HepG2 (cell line): ENCODE results near the gene GPR82. TPM values are rescaled to one million over a fixed set of nuclear protein-coding genes. Genes with fewer than 3 reads are reported as not detected.

Experiments
- ATAC-seq: fragments of 200-7000 bp; cut with Tn5 transposase; 3 replicates; pipeline ENCODE4 v1.9.1; 2020; ENCODE audit warnings: mild to moderate bottlenecking, moderate library complexity
- BruUV-seq: library from RNA; stranded (reverse); fragments of 400-500 nt; replicated peaks from 2 replicates; lab custom pipeline; 2021; lab: Mats Ljungman, UMichigan
- CTCF ChIA-PET: fragments of 300-600 bp; formaldehyde crosslinking; extraction: SDS; loops from one replicate; lab custom pipeline; 2021; ENCODE audit warnings: low total read pairs, inconsistent platforms, low intra/inter-chr PET ratio; lab: Yijun Ruan, JAX
- POLR2A ChIA-PET: fragments of 350-600 bp; sonication (Branson Sonifier 250); formaldehyde crosslinking; loops from one replicate; lab custom pipeline; 2020; ENCODE audit warnings: antibody characterized with exemption, inconsistent platforms; lab: Yijun Ruan, JAX
- DNase-seq: peaks from one replicate; pipeline ENCODE4 v3.0.0-alpha.2; 2015; ENCODE audit warnings: low spot score
- FAIRE-seq: peaks from 3 replicates; lab custom pipeline; 2011; peaks lifted over from hg19 to GRCh38; lab: Jason Lieb, UNC
- H2AFZ ChIP-seq: one replicate; pipeline ENCODE4 v1.6.1; 2011; ENCODE audit warnings: low read length, inconsistent platforms
- H3K27ac ChIP-seq: fragments of 300-600 bp; 3 replicates; pipeline ENCODE4 v1.8.0; 2011; ENCODE audit warnings: mixed run types, mild to moderate bottlenecking, mixed read lengths, low read length, inconsistent platforms; ENCODE audit not compliant: insufficient read depth; ENCODE audit errors: extremely low read length
- H3K27me3 ChIP-seq, 2 experiments: fragments of 200-600 bp in 1 of 2; 2 replicates in 1 of 2; 3 replicates in 1 of 2; pipeline versions ENCODE4 v1.6.0 to v1.8.0; 2011; ENCODE audit warnings: low read length in 2 of 2, mild to moderate bottlenecking in 2 of 2, moderate library complexity in 2 of 2, inconsistent platforms in 1 of 2; ENCODE audit not compliant: insufficient read depth in 2 of 2, control insufficient read depth in 1 of 2
- H3K36me3 ChIP-seq, 2 experiments: fragments of 200-600 bp in 1 of 2; replicated peaks in 1 of 2; 2 replicates in 1 of 2; 3 replicates in 1 of 2; pipeline versions ENCODE4 v1.5.1 to v1.8.0; 2011; ENCODE audit warnings: low read length in 2 of 2, inconsistent platforms in 1 of 2; ENCODE audit not compliant: insufficient read depth in 2 of 2, control insufficient read depth in 1 of 2
- H3K4me1 ChIP-seq: 2 replicates; pipeline ENCODE4 v1.5.1; 2012; ENCODE audit warnings: low read length, inconsistent platforms; ENCODE audit not compliant: insufficient read depth
- H3K4me2 ChIP-seq: 2 replicates; pipeline ENCODE4 v1.6.0; 2011; ENCODE audit warnings: low read depth, low read length, inconsistent platforms
- H3K4me3 ChIP-seq, 3 experiments: fragments of 200-600 bp in 1 of 3; sonication (generic), shearing (Covaris generic) in 1 of 3; replicated peaks in 1 of 3; 2 replicates each; pipeline ENCODE4 v1.5.1; 2011 to 2016; ENCODE audit warnings: low read length in 3 of 3, inconsistent platforms in 2 of 3, low read depth in 2 of 3, mild to moderate bottlenecking in 2 of 3, control low read depth in 1 of 3, mixed read lengths in 1 of 3; ENCODE audit not compliant: insufficient read depth in 1 of 3
- H3K79me2 ChIP-seq: one replicate; pipeline ENCODE4 v1.6.1; 2011; ENCODE audit warnings: low read length, inconsistent platforms; ENCODE audit not compliant: insufficient read depth
- H3K9ac ChIP-seq: 2 replicates; pipeline ENCODE4 v1.6.0; 2011; ENCODE audit warnings: mild to moderate bottlenecking, low read depth, low read length, inconsistent platforms; ENCODE audit not compliant: insufficient read depth
- H3K9me3 ChIP-seq: 2 replicates; pipeline ENCODE4 v1.5.1; 2012; ENCODE audit warnings: mild to moderate bottlenecking, low read length
- H4K20me1 ChIP-seq: 2 replicates; pipeline ENCODE4 v1.6.0; 2011; ENCODE audit warnings: inconsistent platforms, mild to moderate bottlenecking, low read length, moderate library complexity; ENCODE audit not compliant: insufficient read depth
- EEA1 ChIP-seq: sonication (generic); formaldehyde crosslinking; IDR thresholded peaks from 2 replicates; pipeline ENCODE4 v1.5.1; 2020; ENCODE audit warnings: mild to moderate bottlenecking, missing genetic modification reagents, borderline replicate concordance
- ELF4 ChIP-seq: sonication (generic); formaldehyde crosslinking; IDR thresholded peaks from 2 replicates; pipeline ENCODE4 v1.5.0; 2020; ENCODE audit warnings: missing genetic modification reagents, mild to moderate bottlenecking, moderate library complexity, borderline replicate concordance
- GATAD1 ChIP-seq: IDR thresholded peaks from 2 replicates; pipeline ENCODE4 v1.6.1; 2016; ENCODE audit warnings: missing genetic modification reagents, missing compliant biosample characterization
- MTF1 ChIP-seq: sonication (generic); formaldehyde crosslinking; IDR thresholded peaks from 2 replicates; pipeline ENCODE4 v1.5.0; 2020; ENCODE audit warnings: missing genetic modification reagents
- NR3C1 ChIP-seq: sonication (generic); formaldehyde crosslinking; IDR thresholded peaks from 2 replicates; pipeline ENCODE4 v1.4.0; 2020; ENCODE audit warnings: missing genetic modification reagents
- POLR2A ChIP-seq, 2 experiments: IDR thresholded peaks; 2 replicates each; pipeline ENCODE4 v1.6.1; 2011; ENCODE audit warnings: low read depth in 2 of 2, low read length in 2 of 2, mild to moderate bottlenecking in 1 of 2, moderate library complexity in 1 of 2; ENCODE audit not compliant: insufficient read depth in 1 of 2
- SIX4 ChIP-seq: sonication (generic); formaldehyde crosslinking; IDR thresholded peaks from 2 replicates; pipeline ENCODE4 v1.4.0; 2020; ENCODE audit warnings: missing genetic modification reagents
- SP4 ChIP-seq: sonication (generic); formaldehyde crosslinking; IDR thresholded peaks from 2 replicates; pipeline ENCODE4 v1.8.1; 2023; ENCODE audit warnings: mild to moderate bottlenecking, missing genetic modification reagents
- THAP11 ChIP-seq: IDR thresholded peaks from 2 replicates; pipeline ENCODE4 v1.6.1; 2016; ENCODE audit warnings: missing biosample characterization, missing genetic modification reagents
- ZNF136 ChIP-seq: sonication (generic); formaldehyde crosslinking; IDR thresholded peaks from 2 replicates; pipeline ENCODE4 v1.8.1; 2022; ENCODE audit warnings: low read depth, mild to moderate bottlenecking, moderate library complexity, missing genetic modification reagents
- ZNF20 ChIP-seq: sonication (generic); formaldehyde crosslinking; IDR thresholded peaks from 2 replicates; pipeline ENCODE4 v1.4.0; 2020; ENCODE audit warnings: mild to moderate bottlenecking, moderate library complexity, missing genetic modification reagents
- ZNF253 ChIP-seq: sonication (generic); formaldehyde crosslinking; IDR thresholded peaks from 2 replicates; pipeline ENCODE4 v1.8.0; 2022; ENCODE audit warnings: mild to moderate bottlenecking, missing genetic modification reagents, borderline replicate concordance
- ZNF296 ChIP-seq: sonication (generic); formaldehyde crosslinking; conservative IDR thresholded peaks from 2 replicates; pipeline ENCODE4 v1.5.0; 2020; ENCODE audit warnings: mild to moderate bottlenecking, missing genetic modification reagents
- WGBS: methylation state at CpG from one replicate; pipeline ENCODE4 v1.1.6; 2017; ENCODE audit warnings: low lambda C conversion rate; 5-methylcytosine and 5-hydroxymethylcytosine counted together
- in situ Hi-C: cut with HindIII; loops from 2 replicates; pipeline ENCODE4 v1.10.0; 2017; ENCODE audit warnings: low pct_unique_long_range_greater_than_20kb; ENCODE audit not compliant: extremely low pct_ligation_motif_present
- intact Hi-C: fragments of 100-400 bp; cut with micrococcal nuclease; formaldehyde crosslinking; loops from one replicate; pipeline ENCODE4 v1.10.0; 2022; ENCODE audit not compliant: unreplicated experiment
- polyA plus RNA-seq, 8 experiments: library from polyadenylated mRNA; depleted of rRNA in 3 of 8; stranded (reverse) in 7 of 8; unstranded in 1 of 8; fragments of >200 nt; fragmentation: Illumina TruSeq in 4 of 8; extraction: Trizol in 4 of 8; gene quantifications; 2 replicates each; pipeline versions ENCODE4 v1.2.1 to v1.2.3, GENCODE V29; 2011 to 2016; ENCODE audit warnings: low read depth in 4 of 8, missing spikeins in 1 of 8, mixed read lengths in 1 of 8; ENCODE audit not compliant: insufficient read depth in 1 of 8
- total RNA-seq, 5 experiments: library from RNA; depleted of rRNA; stranded (reverse); fragments of >200 nt; fragmentation: Illumina TruSeq; extraction: Trizol; gene quantifications; 2 replicates each; pipeline ENCODE4 v1.2.3, GENCODE V29; 2016; ENCODE audit warnings: low read depth in 1 of 5
- TF ChIP-seq, protein P1 (sequence below): sonication (generic); formaldehyde crosslinking; IDR thresholded peaks from 2 replicates; pipeline ENCODE4 v1.4.0; 2020; ENCODE audit warnings: missing genetic modification reagents, mild to moderate bottlenecking, borderline replicate concordance
- TF ChIP-seq, protein P2 (sequence below): sonication (generic); formaldehyde crosslinking; IDR thresholded peaks from 2 replicates; pipeline ENCODE4 v1.8.0; 2022; ENCODE audit warnings: low read depth, missing genetic modification reagents
- TF ChIP-seq, protein P3 (sequence below): IDR thresholded peaks from 2 replicates; pipeline ENCODE4 v1.6.1; 2016; ENCODE audit warnings: control low read depth

The GPR82 gene
- total and polyA plus RNA-seq, 2 of the 13 experiments (the other 11 are each of a cell fraction or from before 2014, with no cell fraction given), result not detected

DNA sequence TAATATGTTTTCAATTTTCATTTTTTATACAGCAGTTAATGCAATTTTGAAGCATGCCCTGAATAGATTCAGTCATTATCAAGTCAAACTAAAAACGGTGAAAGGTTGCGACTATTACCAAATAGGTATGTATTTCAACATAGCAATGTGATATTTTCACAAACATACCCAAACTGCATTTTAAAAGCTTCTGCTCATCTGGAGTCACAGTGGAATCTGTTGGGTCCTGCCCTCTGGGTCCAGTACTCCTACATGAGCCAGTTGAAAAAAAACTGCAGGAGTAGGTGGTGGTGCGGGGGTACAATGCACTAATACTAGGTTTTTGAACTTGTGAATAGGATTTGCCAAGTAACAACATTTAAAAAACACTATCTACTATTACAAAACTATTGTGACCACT is 34.3 kb upstream of the GPR82 start:
- Histone ChIP-seq H3K9ac (no peak overlapping the region), H3K27ac (no peak overlapping the region), H2AFZ (no peak overlapping the region), H3K4me1 (no peaks in the 10 kb centered on the region), H3K27me3 (no peaks in the 10 kb centered on the region), H3K79me2 (no peaks in the 10 kb centered on the region), H3K9me3 (no peaks in the 10 kb centered on the region), H3K36me3 (no peaks in the 10 kb centered on the region), H4K20me1 (no peaks in the 10 kb centered on the region), H3K4me2 (no peak overlapping the region), H3K4me3 (no peak overlapping the region)
- ChIA-PET CTCF (no interaction called here), POLR2A (no interaction called here)
- no peak for FAIRE-seq
- in situ Hi-C loops (no loop called here), intact Hi-C loops (no loop called here)
- WGBS, result 69% methylated on average over 3 of the region's 3 CpGs
- no peak for ATAC-seq
- DNase-seq, result no peak
- TF ChIP-seq ZNF20 (CRISPR knock-in tag), result no peak
- TF ChIP-seq THAP11, result no peak
- TF ChIP-seq EEA1 (CRISPR knock-in tag), result no peak
- no peak for TF ChIP-seq NR3C1 (CRISPR knock-in tag)
- no peak for TF ChIP-seq SIX4
- TF ChIP-seq ZNF296 (CRISPR knock-in tag), result no peak
- TF ChIP-seq, protein P1, sequence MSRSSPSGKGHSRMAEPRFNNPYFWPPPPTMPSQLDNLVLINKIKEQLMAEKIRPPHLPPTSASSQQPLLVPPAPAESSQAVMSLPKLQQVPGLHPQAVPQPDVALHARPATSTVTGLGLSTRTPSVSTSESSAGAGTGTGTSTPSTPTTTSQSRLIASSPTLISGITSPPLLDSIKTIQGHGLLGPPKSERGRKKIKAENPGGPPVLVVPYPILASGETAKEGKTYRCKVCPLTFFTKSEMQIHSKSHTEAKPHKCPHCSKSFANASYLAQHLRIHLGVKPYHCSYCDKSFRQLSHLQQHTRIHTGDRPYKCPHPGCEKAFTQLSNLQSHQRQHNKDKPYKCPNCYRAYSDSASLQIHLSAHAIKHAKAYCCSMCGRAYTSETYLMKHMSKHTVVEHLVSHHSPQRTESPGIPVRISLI (CRISPR knock-in tag), result no peak
- TF ChIP-seq SP4 (CRISPR knock-in tag), result no peak
- no peak for TF ChIP-seq MTF1 (CRISPR knock-in tag)
- no peak for TF ChIP-seq POLR2A (IDR thresholded peaks at IDR 0.05; ENCODE audit: insufficient read depth in 1 of 2, low read depth in 2 of 2, low read length in 2 of 2)
- TF ChIP-seq, protein P2, sequence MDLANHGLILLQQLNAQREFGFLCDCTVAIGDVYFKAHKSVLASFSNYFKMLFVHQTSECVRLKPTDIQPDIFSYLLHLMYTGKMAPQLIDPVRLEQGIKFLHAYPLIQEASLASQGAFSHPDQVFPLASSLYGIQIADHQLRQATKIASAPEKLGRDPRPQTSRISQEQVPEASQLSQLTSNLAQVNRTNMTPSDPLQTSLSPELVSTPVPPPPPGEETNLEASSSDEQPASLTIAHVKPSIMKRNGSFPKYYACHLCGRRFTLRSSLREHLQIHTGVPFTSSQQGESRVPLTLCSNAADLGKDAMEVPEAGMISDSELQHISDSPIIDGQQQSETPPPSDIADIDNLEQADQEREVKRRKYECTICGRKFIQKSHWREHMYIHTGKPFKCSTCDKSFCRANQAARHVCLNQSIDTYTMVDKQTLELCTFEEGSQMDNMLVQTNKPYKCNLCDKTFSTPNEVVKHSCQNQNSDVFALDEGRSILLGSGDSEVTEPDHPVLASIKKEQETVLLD (CRISPR knock-in tag), result no peak
- TF ChIP-seq, protein P3, sequence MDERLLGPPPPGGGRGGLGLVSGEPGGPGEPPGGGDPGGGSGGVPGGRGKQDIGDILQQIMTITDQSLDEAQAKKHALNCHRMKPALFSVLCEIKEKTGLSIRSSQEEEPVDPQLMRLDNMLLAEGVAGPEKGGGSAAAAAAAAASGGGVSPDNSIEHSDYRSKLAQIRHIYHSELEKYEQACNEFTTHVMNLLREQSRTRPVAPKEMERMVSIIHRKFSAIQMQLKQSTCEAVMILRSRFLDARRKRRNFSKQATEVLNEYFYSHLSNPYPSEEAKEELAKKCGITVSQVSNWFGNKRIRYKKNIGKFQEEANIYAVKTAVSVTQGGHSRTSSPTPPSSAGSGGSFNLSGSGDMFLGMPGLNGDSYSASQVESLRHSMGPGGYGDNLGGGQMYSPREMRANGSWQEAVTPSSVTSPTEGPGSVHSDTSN, result no peak
- TF ChIP-seq ZNF253 (CRISPR knock-in tag), result no peak
- TF ChIP-seq ZNF136 (CRISPR knock-in tag), result no peak
- TF ChIP-seq GATAD1 (CRISPR knock-in tag), result no peak
- no peak for TF ChIP-seq ELF4 (CRISPR knock-in tag)
- no TSS peak for BruUV-seq
